ENCODE measurements around the gene FBXO7.
A peak's percentile ranks its signal among the peaks of the same experiment; 100 is the strongest.

The FBXO7 gene

GRCh38 chr22:32528316-32528715, 53.7 kb downstream of the FBXO7 start:
- TF ChIP-seq CTCF (conservative IDR thresholded peaks at IDR 0.05; ENCODE audit: low read depth, low read length) = no peak
- no peak for DNase-seq (ENCODE audit: low read depth)
- no peak overlapping the region for H3K4me3 ChIP-seq (ENCODE audit: low read length)

- peak; percentile 50 for DNase-seq (ENCODE audit: low read depth)
- no peak overlapping the region for H3K4me3 ChIP-seq (ENCODE audit: low read length)
- peak; percentile 85 for TF ChIP-seq CTCF (conservative IDR thresholded peaks at IDR 0.05; ENCODE audit: low read depth, low read length)
These were observed 54.7 kb downstream of the FBXO7 start for GRCh38 chr22:32528984-32529982.

DNA sequence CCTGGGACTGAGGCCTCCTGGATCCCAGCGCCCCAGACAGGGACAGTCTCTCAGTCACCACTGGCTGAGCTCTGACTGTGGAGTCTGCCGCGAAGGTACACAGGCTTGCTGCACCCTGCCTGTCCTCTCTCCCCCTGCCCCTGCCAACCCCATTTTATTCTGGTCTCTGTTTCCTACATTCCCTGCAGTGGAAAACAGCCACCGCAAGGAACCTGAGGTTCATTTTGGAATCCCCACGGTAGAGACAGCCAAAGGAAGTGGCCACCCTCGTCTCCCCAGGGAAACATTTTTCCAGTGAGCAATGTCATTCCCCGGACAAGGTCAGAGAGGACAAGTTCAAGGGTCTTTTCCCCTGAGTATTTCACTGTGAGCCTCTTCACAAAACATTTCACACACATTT, 56.6 kb downstream of the FBXO7 start:
- DNase-seq (ENCODE audit: low read depth) = no peak
- no peak for TF ChIP-seq CTCF (conservative IDR thresholded peaks at IDR 0.05; ENCODE audit: low read depth, low read length)
- no peak overlapping the region for H3K4me3 ChIP-seq (ENCODE audit: low read length)

DNA sequence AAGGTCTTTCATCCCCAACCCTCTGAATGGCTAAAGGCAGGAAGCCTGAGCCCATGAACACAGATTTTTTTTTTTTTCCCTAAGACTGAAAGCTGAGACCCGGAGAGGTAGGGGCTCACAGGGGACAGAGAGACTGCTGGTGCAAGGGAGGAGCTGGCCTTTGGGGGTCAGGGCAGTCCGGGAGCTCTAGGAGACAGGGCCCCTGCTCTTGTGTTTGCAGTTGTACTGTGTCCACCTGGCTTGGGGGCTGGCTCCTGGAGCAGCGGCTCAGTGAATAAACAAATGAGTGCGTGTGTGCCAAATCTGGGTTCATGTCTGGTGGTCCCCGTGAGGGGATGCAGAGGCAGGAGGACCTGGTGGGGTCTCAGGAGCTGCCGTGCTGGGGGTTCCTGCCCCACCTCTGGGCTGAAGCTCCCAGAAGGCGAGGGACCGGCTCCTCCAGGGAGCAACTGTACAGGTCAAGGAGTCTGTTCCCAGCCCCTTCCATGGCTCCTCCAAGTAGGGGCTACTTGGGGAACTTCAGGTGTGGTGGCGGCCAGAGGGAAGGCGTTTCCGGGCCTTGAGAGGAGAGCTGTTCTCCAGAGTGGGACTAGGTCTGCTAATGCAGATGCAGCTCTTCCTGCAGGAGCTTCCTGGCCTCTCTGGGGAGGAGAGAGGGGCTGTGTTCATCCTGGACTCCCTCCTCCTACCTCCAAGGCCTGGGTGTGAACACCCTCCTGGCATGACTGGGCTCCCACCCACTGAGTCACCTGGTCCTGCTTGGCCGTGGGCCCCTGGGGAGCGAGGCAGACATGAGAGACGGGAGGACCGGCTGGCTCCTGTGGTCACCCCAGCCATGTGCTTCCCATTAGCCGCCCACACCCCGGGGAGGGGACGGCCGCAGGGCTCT, 57.6 kb downstream of the FBXO7 start:
- peak; percentile 85 for DNase-seq (ENCODE audit: low read depth)
- peak; percentile 8 for TF ChIP-seq CTCF (conservative IDR thresholded peaks at IDR 0.05; ENCODE audit: low read depth, low read length)
- H3K4me3 ChIP-seq (ENCODE audit: low read length) = no peak overlapping the region

- no peak overlapping the region for H3K4me3 ChIP-seq (ENCODE audit: low read length)
- no peak for TF ChIP-seq CTCF (conservative IDR thresholded peaks at IDR 0.05; ENCODE audit: low read depth, low read length)
- DNase-seq (ENCODE audit: low read depth) = no peak
These were observed 58.2 kb downstream of the FBXO7 start for GRCh38 chr22:32532820-32533128.

DNA sequence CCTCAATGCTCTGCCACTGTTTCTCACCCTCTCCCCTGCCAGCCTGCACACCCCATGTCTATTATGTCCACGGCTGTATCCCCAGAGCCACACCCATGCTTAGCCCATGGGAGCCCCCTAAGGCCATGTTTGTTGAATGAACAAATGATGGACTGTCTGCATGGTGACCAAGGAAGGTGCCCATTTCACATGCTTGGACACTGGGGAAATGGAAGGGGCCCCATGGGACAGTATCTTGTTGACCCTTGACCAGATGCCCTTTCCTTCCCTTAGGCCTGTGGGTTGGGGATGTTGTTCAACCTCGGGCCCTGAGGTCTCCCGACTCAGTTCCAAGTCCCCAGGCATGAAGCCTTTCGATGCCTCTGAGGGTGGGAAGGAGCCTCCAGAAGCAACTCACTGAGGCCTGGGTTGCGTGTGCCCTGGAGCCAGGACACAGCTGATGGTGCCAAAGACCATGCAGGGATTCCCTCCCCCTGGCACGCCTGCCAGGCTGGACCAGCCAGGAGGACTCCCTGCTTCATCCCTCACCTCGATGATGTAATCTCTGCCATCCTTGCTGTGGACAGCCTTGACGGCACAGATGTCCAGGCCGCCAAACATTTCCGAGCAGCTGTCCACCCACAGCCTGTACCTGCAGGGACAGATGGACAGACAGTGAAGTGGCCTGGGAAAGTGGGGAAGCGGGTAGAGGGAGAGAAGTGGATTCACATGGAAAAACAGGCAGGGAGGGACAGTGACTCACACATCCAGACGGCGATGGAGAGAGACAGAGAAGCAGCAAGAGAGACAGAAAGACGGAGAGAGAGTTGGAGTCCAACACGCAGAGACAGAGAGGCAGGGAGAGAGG, 58.9 kb downstream of the FBXO7 start:
- no peak overlapping the region for H3K4me3 ChIP-seq (ENCODE audit: low read length)
- no peak for DNase-seq (ENCODE audit: low read depth)
- TF ChIP-seq CTCF (conservative IDR thresholded peaks at IDR 0.05; ENCODE audit: low read depth, low read length) = no peak
